ENCODE measurements around the gene MEIOB.

GRCh38 chr16:1919327-1919998 lies 47.5 kb upstream of the MEIOB start:
- TF ChIP-seq CTCF (IDR thresholded peaks at IDR 0.05) (no peak), FOXM1 (IDR thresholded peaks at IDR 0.05; ENCODE audit: low read depth) (no peak), SMC3 (IDR thresholded peaks at IDR 0.05; ENCODE audit: low read depth, low read length) (no peak), RFX5 (IDR thresholded peaks at IDR 0.05; ENCODE audit: low read length) (no peak), POLR2AphosphoS5 (IDR thresholded peaks at IDR 0.05; ENCODE audit: low read depth, low read length) (no peak), ZBTB33 (IDR thresholded peaks at IDR 0.05; ENCODE audit: borderline replicate concordance, low read depth) (no peak), EP300 (IDR thresholded peaks at IDR 0.05; ENCODE audit: borderline replicate concordance in 1 of 2, low read depth in 1 of 2, low read length in 1 of 2) (no peak), MXI1 (IDR thresholded peaks at IDR 0.05; ENCODE audit: low read depth, low read length) (no peak), REST (IDR thresholded peaks at IDR 0.05; ENCODE audit: low read depth, low read length) (no peak), CHD2 (IDR thresholded peaks at IDR 0.05; ENCODE audit: low read length, partially characterized antibody) (no peak), RAD21 (IDR thresholded peaks at IDR 0.05; ENCODE audit: low read length) (no peak), MAX (IDR thresholded peaks at IDR 0.05; ENCODE audit: low read depth) (no peak), SIN3A (IDR thresholded peaks at IDR 0.05; ENCODE audit: borderline replicate concordance, low read depth, low read length) (no peak)

Data from SK-N-SH (cell line).